GM19025 (cell line): ENCODE measurements around the gene PTPN14.

Source experiments
- ATAC-seq: cut with Tn5 transposase; IDR thresholded peaks from one replicate; pipeline ENCODE4 v1.9.1; 2021; ENCODE audit warnings: mild to moderate bottlenecking, low read depth, moderate library complexity; ENCODE audit not compliant: unreplicated experiment

The PTPN14 gene

DNA sequence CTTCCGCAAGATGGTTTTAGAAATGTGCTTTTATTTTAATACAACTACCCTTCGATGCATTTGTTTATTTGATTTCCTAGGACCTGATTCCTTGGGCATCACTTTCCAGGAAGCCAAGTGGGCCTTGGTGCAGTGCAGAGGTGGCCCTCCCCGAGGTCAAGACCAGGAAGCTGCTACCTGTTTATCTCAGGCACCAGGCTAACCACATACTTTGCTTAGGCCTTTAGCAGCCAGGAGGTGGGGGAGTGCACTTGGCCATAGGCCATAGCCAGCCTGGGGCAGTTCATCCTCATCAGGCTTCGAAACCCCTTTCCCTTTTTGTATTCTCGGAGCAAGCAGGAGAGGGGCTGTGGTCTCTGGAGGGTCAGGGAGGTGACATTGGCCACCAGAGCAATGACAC lies 225.0 kb downstream of the PTPN14 start:
- ATAC-seq: peak; percentile 40

DNA sequence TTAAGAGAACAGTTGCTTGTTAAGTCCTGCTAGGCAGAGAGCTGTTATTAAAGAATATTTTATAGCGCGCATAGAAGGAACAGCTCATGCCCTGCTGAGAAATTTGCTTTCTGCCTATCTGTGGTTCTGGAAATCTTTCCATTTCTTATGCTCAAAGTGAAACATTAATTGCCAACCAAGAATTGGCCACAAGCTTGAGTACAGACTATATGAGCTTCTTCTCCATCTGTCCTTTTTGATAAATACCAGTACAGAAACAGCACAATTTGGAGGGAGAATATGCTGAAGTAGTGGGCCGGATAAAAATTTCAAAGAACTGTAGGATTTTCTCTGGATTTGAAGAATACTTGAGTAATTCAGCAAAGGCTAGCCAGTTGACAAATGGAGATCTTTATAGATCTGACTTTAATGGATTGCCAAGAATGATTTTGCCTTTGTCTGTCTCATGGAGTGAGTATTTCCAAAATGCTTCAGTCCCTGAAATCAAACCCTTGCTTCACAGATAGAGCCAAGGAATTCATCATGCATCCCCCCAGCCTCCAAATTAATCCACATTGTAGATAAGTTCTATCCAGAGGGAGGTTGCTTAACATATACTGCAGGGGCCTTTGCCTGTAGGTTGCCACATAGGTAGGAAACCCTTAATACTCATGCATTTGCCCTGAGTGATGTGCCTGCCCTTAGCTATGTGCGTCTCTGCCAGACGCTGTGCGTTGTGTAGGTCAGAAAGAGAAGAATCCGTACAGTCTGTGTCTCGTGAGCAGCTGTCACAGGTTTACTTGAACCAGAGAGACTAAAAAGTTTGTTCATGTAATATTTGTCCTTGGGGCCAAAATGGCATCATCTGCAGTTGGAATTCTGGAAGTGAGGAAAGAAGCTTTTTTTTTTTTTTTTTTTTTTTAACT lies 226.3 kb downstream of the PTPN14 start:
- no peak for ATAC-seq

DNA sequence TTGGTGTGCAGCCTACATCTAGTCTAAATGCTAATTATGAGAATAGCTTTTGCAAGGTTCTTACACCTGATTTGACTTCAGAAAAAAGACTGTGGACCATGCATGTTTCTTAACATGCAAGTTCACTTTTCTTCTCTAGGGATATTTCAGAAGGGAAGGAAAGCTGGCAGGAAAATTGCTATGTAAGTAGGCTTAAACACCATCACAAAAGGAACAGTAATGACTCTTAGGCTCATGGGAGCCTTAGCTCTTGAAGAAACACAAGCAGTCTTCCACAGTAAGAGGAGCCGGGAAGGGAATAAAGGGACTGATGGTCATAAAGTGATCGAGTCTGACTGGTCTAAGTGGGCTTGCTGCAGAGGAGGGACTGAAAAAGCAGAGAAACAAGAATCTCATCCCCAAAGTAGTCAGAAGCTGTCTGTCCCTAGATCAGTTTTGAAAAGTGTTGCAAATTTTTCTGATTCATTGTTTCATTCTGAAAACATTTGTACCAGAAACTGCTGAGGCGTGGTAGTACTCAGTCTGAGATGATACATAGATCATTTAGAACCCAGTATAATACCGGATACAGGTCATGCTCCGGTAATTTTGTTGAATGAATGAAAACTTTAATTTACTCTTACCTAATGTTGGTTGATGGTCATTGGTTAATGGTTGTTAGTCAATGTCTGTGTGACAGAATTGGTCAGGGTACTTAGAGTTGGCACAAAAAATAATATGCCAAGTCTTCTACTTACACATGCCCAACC lies 229.5 kb downstream of the PTPN14 start:
- ATAC-seq: no peak

DNA sequence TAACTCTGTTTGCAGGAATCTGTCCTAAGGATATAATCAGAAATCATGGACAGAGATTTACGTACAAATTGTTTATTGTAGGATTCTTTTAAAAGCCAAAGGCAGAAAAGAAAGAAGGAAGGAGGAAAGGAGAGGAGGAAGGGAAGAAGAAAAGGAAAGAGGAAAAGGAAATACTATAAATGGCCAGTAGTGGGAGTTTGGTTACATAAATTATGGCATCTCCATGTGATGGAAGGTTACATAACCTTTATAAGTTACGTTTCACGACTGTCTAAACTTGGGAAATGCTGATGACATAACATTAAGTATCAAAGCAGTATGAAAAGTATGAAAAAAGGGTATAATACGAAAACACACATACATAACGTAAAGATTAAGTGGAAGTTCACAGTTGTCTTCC lies 231.5 kb downstream of the PTPN14 start:
- no peak for ATAC-seq

- no peak for ATAC-seq
Measured at GRCh38 chr1:214318956-214319736, 232.3 kb downstream of the PTPN14 start.

GRCh38 chr1:214318356-214318755 lies 233.0 kb downstream of the PTPN14 start:
- ATAC-seq: peak; percentile 50

GRCh38 chr1:214317734-214318133 lies 233.7 kb downstream of the PTPN14 start:
- ATAC-seq: no peak

DNA sequence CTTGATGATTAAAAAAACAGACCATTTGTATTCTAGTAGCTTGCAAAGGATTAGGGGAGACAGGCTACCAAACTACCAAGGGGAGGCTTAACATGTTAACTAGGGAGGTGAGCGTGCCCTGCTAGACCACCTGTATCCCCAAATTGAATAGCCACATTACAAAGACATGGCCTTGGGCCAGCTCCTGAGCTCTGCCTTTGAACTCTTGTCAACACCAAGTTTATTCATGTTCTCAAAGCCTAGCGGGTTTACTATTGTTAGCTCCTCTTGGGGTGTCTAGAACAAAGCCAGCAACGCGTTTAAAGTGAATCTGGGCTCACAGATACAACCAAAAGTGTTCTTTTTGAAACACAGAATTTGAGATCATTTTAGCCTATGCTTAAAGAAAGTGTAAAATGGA lies 234.1 kb downstream of the PTPN14 start:
- no peak for ATAC-seq

GRCh38 chr1:214316593-214316992 lies 234.8 kb downstream of the PTPN14 start:
- ATAC-seq: no peak

GRCh38 chr1:214314178-214314843 lies 237.1 kb downstream of the PTPN14 start:
- ATAC-seq: no peak

- ATAC-seq: no peak
Measured at GRCh38 chr1:214312530-214313051, 238.8 kb downstream of the PTPN14 start.

DNA sequence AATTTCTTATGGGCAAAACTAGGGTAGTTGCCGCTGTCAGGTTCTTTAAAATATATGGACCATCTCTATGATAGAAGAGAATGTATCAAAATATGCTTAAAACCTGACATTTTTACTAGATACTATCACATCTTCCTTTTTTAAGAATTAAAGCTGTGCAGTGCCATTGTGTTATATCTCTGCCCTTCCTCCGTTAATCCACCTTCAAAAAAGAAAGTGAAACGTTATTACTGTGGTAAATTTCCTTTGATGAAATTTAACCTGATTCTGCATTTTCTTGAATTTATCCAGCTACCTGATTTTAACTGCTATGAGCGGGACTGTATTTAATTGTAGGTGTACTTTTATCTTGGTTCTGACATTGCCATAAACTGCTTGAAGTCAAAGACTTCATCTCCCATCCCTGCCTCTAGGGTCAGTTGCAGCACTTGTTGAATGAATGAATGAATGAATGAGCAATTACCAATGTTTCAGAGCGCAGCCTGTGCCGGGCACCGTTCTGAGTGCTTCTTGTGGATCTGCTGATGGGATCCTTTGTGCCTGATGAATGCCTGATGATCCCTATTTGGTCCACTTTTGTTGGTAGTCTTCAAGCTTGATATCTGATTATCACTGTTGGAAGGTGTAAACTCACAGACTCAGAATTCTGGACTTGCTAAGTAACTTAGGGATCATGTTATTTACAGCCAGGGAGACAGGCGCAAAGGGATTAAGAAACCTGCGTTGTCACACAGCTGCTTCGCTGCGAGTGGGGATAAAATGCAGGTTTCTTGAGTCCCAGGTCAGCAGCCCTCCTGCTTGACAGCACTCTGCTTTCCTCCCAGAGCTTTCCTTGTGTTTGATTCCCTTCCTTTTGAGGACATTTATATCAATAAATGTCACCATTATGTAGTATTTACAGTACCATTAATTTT lies 240.4 kb downstream of the PTPN14 start:
- no peak for ATAC-seq

DNA sequence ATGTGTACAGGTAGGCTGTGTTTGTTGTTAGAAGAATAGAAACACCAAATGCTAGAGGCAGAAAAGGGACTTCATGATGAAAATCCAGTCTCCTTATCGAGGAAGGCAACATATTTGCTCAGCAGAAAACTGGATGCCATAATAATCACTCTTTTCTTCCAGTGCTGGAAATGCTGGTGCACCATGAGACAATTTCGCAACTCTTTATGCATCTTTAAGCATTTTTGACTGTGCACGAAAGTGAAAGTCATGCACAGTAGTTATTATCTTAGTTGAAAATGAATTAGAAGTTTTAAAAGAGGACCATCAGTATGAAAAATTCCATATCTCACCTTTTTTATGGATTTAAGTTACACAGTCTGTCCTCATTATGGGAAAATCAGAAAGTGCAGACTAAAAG lies 241.4 kb downstream of the PTPN14 start:
- no peak for ATAC-seq

- ATAC-seq: no peak
Measured at GRCh38 chr1:214306269-214306668, 245.1 kb downstream of the PTPN14 start.

- ATAC-seq: no peak
Measured at GRCh38 chr1:214305164-214305751, 246.1 kb downstream of the PTPN14 start.

DNA sequence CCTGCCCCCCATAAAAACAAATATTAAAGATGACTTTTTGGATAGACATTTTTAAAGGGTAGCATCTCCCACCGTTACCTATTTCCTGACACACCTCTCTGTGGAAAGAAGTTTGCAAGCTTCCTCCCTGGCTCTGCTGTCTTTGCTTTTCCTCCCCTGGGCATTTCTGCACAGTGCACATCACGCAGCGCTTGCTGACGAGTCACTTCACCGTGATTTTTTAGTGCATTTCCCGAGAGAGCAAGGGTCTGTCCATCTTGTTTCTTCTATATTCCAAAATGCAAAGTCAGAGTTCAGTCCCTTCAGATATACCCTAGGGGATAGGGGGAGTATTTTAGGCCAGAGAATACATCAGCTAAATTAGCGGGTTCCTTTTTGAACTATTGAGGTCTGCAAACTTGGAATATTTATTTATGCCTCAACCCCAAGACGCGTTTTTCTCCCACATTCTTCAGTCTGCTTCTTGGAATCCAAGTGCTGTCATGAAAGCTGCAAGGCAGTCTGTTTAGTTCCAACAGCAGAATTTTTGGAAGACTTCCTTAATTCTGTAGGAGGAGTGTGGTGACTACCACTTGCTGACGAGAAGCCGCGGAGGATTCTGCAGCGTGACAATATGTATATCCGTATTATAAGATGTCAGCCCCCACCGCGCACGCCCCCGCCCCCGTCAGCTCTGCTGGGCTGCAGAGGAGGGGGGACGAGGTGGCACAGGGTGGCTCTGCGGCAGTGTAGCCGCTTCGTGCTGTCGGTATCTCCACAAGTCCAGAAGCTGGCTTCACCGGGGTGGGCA lies 248.1 kb downstream of the PTPN14 start:
- no peak for ATAC-seq

- no peak for ATAC-seq
Measured at GRCh38 chr1:214301526-214301925, 249.9 kb downstream of the PTPN14 start.
